Measurements from ENCODE around the gene NEK6. TPM values are rescaled to one million over a fixed set of nuclear protein-coding genes. Genes with fewer than 3 reads are reported as not detected.

The NEK6 gene
- polyA plus RNA-seq, 2 donors, result 1.7 to 2.3 TPM

- no peaks in the 10 kb centered on the region for H3K27me3 ChIP-seq (ENCODE audit: control insufficient read depth in 1 of 2, insufficient read depth in 2 of 2, low read length in 2 of 2)
- H3K27ac ChIP-seq (ENCODE audit: low read depth in 2 of 2, low read length in 1 of 2), result peak overlapping the region in 1 of 2 donors; percentile 36
- no peaks in the 10 kb centered on the region for H3K36me3 ChIP-seq (ENCODE audit: control insufficient read depth in 2 of 2, insufficient read depth in 2 of 2, low read length in 1 of 2)
- H3K4me1 ChIP-seq (ENCODE audit: control insufficient read depth in 2 of 2, insufficient read depth in 2 of 2, low read length in 1 of 2), result peaks cover 5 to 16% of the 10 kb centered on the region in 2 donors
- H3K9me3 ChIP-seq (ENCODE audit: control insufficient read depth in 2 of 2, insufficient read depth in 1 of 2, low read depth in 1 of 2, low read length in 1 of 2), result no peaks in the 10 kb centered on the region
- 82 to 83% methylated on average over 13 of the region's 13 CpGs for WGBS, 2 donors
- no peak overlapping the region for H3K4me3 ChIP-seq (ENCODE audit: low read depth in 1 of 2, low read length in 2 of 2)
These were observed 8.5 kb downstream of the NEK6 start for GRCh38 chr9:124266139-124266825.

GRCh38 chr9:124266826-124267201, 9.1 kb downstream of the NEK6 start:
- Histone ChIP-seq H3K27ac (ENCODE audit: low read depth in 2 of 2, low read length in 1 of 2) (no peak overlapping the region), H3K4me1 (ENCODE audit: control insufficient read depth in 2 of 2, insufficient read depth in 2 of 2, low read length in 1 of 2) (peaks cover 7 to 16% of the 10 kb centered on the region in 2 donors), H3K36me3 (ENCODE audit: control insufficient read depth in 2 of 2, insufficient read depth in 2 of 2, low read length in 1 of 2) (no peaks in the 10 kb centered on the region), H3K4me3 (ENCODE audit: low read depth in 1 of 2, low read length in 2 of 2) (no peak overlapping the region), H3K9me3 (ENCODE audit: control insufficient read depth in 2 of 2, insufficient read depth in 1 of 2, low read depth in 1 of 2, low read length in 1 of 2) (no peaks in the 10 kb centered on the region), H3K27me3 (ENCODE audit: control insufficient read depth in 1 of 2, insufficient read depth in 2 of 2, low read length in 2 of 2) (no peaks in the 10 kb centered on the region)
- 59 to 70% methylated on average over 2 of the region's 2 CpGs for WGBS, 2 donors

DNA sequence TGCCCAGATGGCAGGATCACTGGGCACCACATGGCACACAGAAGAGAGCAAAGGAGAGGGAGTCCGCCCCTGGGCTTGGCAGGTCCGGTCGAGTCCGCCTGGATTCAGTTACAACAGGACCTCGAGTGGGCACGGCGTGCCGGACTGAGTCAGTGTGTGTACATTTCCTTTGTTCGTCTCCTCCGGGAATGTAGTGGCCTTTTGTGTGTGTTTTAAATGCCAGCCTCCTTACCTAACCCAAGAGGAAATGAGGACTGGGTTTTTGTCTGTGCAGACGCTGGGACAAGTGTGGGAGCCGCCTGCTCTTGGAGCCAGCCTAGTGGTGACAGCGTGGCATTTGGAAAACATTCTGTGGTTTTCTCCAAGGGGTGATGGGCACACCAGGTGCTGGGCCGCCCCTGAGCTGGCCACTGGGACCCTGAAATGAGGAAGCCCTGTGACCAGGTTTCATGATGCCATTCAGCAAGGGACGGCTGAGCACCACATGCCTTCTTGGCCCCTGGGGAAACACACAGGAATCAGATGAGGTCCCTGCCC, 9.6 kb downstream of the NEK6 start:
- 38 to 55% methylated on average over 15 of the region's 15 CpGs for WGBS, 2 donors

GRCh38 chr9:124268248-124268647, 10.5 kb downstream of the NEK6 start:
- H3K4me1 ChIP-seq (ENCODE audit: control insufficient read depth in 2 of 2, insufficient read depth in 2 of 2, low read length in 1 of 2), result peaks cover 7 to 16% of the 10 kb centered on the region in 2 donors
- H3K9me3 ChIP-seq (ENCODE audit: control insufficient read depth in 2 of 2, insufficient read depth in 1 of 2, low read depth in 1 of 2, low read length in 1 of 2), result no peaks in the 10 kb centered on the region
- peaks cover 0 to 3% of the 10 kb centered on the region in 2 donors for H3K36me3 ChIP-seq (ENCODE audit: control insufficient read depth in 2 of 2, insufficient read depth in 2 of 2, low read length in 1 of 2)
- H3K27me3 ChIP-seq (ENCODE audit: control insufficient read depth in 1 of 2, insufficient read depth in 2 of 2, low read length in 2 of 2), result no peaks in the 10 kb centered on the region
- WGBS, 2 donors, result 84 to 88% methylated on average over 3 of the region's 3 CpGs
- H3K4me3 ChIP-seq (ENCODE audit: low read depth in 1 of 2, low read length in 2 of 2), result no peak overlapping the region
- H3K27ac ChIP-seq (ENCODE audit: low read depth in 2 of 2, low read length in 1 of 2), result no peak overlapping the region

More for the DNA sequence above, 9.6 kb downstream of the NEK6 start:
- Histone ChIP-seq H3K27me3 (ENCODE audit: control insufficient read depth in 1 of 2, insufficient read depth in 2 of 2, low read length in 2 of 2) (no peaks in the 10 kb centered on the region), H3K9me3 (ENCODE audit: control insufficient read depth in 2 of 2, insufficient read depth in 1 of 2, low read depth in 1 of 2, low read length in 1 of 2) (no peaks in the 10 kb centered on the region), H3K4me1 (ENCODE audit: control insufficient read depth in 2 of 2, insufficient read depth in 2 of 2, low read length in 1 of 2) (peaks cover 7 to 16% of the 10 kb centered on the region in 2 donors), H3K4me3 (ENCODE audit: low read depth in 1 of 2, low read length in 2 of 2) (no peak overlapping the region), H3K27ac (ENCODE audit: low read depth in 2 of 2, low read length in 1 of 2) (peak overlapping the region in 1 of 2 donors; percentile 72), H3K36me3 (ENCODE audit: control insufficient read depth in 2 of 2, insufficient read depth in 2 of 2, low read length in 1 of 2) (no peaks in the 10 kb centered on the region)

DNA sequence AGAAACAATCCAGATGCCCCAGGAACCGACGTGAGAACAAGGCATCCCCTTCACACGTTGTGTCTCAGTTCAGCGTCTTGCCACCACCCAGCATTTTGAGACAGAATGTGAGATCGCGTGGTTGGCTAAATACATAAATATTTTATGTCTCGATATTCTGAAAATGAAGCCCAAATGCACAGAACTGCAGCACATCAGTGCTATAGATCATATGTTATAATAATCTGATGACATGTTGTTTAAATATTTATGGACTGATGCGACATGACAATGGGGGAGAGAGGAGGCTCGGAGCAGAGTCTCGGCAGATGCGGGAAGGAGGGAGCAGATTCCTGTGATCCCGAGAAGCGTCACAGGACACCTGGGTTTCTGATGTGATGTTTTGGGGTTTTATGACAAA, 10.9 kb downstream of the NEK6 start:
- Histone ChIP-seq H3K4me1 (ENCODE audit: control insufficient read depth in 2 of 2, insufficient read depth in 2 of 2, low read length in 1 of 2) (peaks cover 7 to 15% of the 10 kb centered on the region in 2 donors), H3K27ac (ENCODE audit: low read depth in 2 of 2, low read length in 1 of 2) (no peak overlapping the region), H3K27me3 (ENCODE audit: control insufficient read depth in 1 of 2, insufficient read depth in 2 of 2, low read length in 2 of 2) (no peaks in the 10 kb centered on the region), H3K4me3 (ENCODE audit: low read depth in 1 of 2, low read length in 2 of 2) (no peak overlapping the region), H3K36me3 (ENCODE audit: control insufficient read depth in 2 of 2, insufficient read depth in 2 of 2, low read length in 1 of 2) (peaks cover 0 to 3% of the 10 kb centered on the region in 2 donors), H3K9me3 (ENCODE audit: control insufficient read depth in 2 of 2, insufficient read depth in 1 of 2, low read depth in 1 of 2, low read length in 1 of 2) (no peaks in the 10 kb centered on the region)
- 90% methylated on average over 13 of the region's 13 CpGs for WGBS, 2 donors

DNA sequence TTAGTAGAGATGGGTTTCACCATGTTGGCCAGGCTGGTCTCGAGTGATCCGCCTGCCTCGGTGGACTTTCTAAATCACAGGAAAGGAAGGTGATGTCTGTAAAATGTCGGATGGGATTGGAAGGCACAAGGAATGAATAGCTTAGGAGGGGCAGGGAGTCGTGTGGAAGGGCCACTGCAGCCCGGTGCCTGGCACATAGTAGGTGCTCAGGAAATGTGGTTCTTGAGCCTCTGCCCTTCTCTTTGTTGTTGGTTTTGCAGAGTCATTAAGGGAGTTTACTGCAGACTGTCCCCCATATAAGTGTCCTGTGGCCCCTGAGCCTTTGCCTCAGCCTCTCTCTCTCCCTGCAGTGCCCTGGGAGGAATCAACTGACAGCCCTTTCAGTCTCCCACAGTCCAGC, 11.8 kb downstream of the NEK6 start:
- no peak overlapping the region for H3K4me3 ChIP-seq (ENCODE audit: low read depth in 1 of 2, low read length in 2 of 2)
- no peaks in the 10 kb centered on the region for H3K9me3 ChIP-seq (ENCODE audit: control insufficient read depth in 2 of 2, insufficient read depth in 1 of 2, low read depth in 1 of 2, low read length in 1 of 2)
- no peak overlapping the region for H3K27ac ChIP-seq (ENCODE audit: low read depth in 2 of 2, low read length in 1 of 2)
- no peaks in the 10 kb centered on the region for H3K27me3 ChIP-seq (ENCODE audit: control insufficient read depth in 1 of 2, insufficient read depth in 2 of 2, low read length in 2 of 2)
- peaks cover 0 to 3% of the 10 kb centered on the region in 2 donors for H3K36me3 ChIP-seq (ENCODE audit: control insufficient read depth in 2 of 2, insufficient read depth in 2 of 2, low read length in 1 of 2)
- peaks cover 7 to 11% of the 10 kb centered on the region in 2 donors for H3K4me1 ChIP-seq (ENCODE audit: control insufficient read depth in 2 of 2, insufficient read depth in 2 of 2, low read length in 1 of 2)
- 89 to 94% methylated on average over 6 of the region's 6 CpGs for WGBS, 2 donors

- Histone ChIP-seq H3K4me3 (ENCODE audit: low read depth in 1 of 2, low read length in 2 of 2) (no peak overlapping the region), H3K36me3 (ENCODE audit: control insufficient read depth in 2 of 2, insufficient read depth in 2 of 2, low read length in 1 of 2) (peaks cover 0 to 3% of the 10 kb centered on the region in 2 donors), H3K4me1 (ENCODE audit: control insufficient read depth in 2 of 2, insufficient read depth in 2 of 2, low read length in 1 of 2) (peaks cover 7 to 11% of the 10 kb centered on the region in 2 donors), H3K27ac (ENCODE audit: low read depth in 2 of 2, low read length in 1 of 2) (peak overlapping the region in 1 of 2 donors; percentile 53), H3K9me3 (ENCODE audit: control insufficient read depth in 2 of 2, insufficient read depth in 1 of 2, low read depth in 1 of 2, low read length in 1 of 2) (no peaks in the 10 kb centered on the region), H3K27me3 (ENCODE audit: control insufficient read depth in 1 of 2, insufficient read depth in 2 of 2, low read length in 2 of 2) (no peaks in the 10 kb centered on the region)
- WGBS, 2 donors, result 59 to 79% methylated on average over 14 of the region's 14 CpGs
These were observed 13.0 kb downstream of the NEK6 start for GRCh38 chr9:124270504-124271335.

DNA sequence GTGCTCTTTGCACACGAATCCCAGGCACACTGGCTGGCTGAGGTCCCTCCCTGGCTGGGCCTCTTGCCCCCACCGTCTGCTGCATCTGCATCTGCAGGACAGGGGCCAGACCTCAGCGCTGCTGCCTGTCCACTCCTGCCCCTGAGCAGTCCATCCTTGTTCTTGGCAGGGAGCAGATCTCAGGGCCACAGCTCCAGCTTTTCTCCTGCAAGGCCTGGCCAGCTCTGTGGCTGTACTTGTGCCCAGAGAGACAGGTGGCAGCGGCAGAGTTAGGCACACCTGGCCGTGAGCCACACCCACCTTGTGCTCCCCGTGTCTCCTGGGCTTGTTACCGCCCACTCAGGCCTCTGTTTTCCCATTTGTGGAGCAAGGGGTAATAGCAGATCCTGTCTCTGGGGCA, 13.9 kb downstream of the NEK6 start:
- Histone ChIP-seq H3K9me3 (ENCODE audit: control insufficient read depth in 2 of 2, insufficient read depth in 1 of 2, low read depth in 1 of 2, low read length in 1 of 2) (no peaks in the 10 kb centered on the region), H3K4me1 (ENCODE audit: control insufficient read depth in 2 of 2, insufficient read depth in 2 of 2, low read length in 1 of 2) (peaks cover 5 to 11% of the 10 kb centered on the region in 2 donors), H3K4me3 (ENCODE audit: low read depth in 1 of 2, low read length in 2 of 2) (no peak overlapping the region), H3K27me3 (ENCODE audit: control insufficient read depth in 1 of 2, insufficient read depth in 2 of 2, low read length in 2 of 2) (no peaks in the 10 kb centered on the region), H3K36me3 (ENCODE audit: control insufficient read depth in 2 of 2, insufficient read depth in 2 of 2, low read length in 1 of 2) (peaks cover 0 to 3% of the 10 kb centered on the region in 2 donors), H3K27ac (ENCODE audit: low read depth in 2 of 2, low read length in 1 of 2) (peak overlapping the region; percentile 21 to 53)
- WGBS, 2 donors, result 51 to 54% methylated on average over 7 of the region's 7 CpGs

DNA sequence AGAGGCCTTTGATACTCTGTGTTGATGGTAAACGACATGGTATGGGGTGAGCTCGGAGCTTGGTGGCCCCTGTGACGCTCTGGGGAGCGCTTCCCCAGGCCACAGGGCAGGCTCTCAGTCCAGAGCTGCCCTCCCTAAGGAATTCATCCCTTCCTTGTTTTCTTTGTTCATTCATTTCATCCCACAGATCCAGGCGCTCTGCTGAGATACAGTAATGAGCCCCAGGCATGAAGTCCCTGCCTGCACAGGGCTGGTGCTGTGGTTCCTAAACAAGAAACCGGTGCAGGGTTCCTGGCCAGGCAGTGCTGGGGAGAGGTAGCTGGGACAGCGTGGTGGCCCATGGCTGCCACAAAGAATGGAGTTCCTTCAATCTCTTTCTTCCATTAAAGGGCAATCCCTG, 14.4 kb downstream of the NEK6 start:
- WGBS, 2 donors, result 80 to 82% methylated on average over 7 of the region's 7 CpGs
- H3K4me1 ChIP-seq (ENCODE audit: control insufficient read depth in 2 of 2, insufficient read depth in 2 of 2, low read length in 1 of 2), result peaks cover 5 to 8% of the 10 kb centered on the region in 2 donors

More for the DNA sequence above, 14.4 kb downstream of the NEK6 start:
- Histone ChIP-seq H3K9me3 (ENCODE audit: control insufficient read depth in 2 of 2, insufficient read depth in 1 of 2, low read depth in 1 of 2, low read length in 1 of 2) (no peaks in the 10 kb centered on the region), H3K27ac (ENCODE audit: low read depth in 2 of 2, low read length in 1 of 2) (peak overlapping the region; percentile 38 to 53), H3K4me3 (ENCODE audit: low read depth in 1 of 2, low read length in 2 of 2) (no peak overlapping the region), H3K36me3 (ENCODE audit: control insufficient read depth in 2 of 2, insufficient read depth in 2 of 2, low read length in 1 of 2) (peaks cover 0 to 3% of the 10 kb centered on the region in 2 donors), H3K27me3 (ENCODE audit: control insufficient read depth in 1 of 2, insufficient read depth in 2 of 2, low read length in 2 of 2) (no peaks in the 10 kb centered on the region)

Data from esophagus (tissue), 2 donors.